C1 segment of cervical spinal cord (tissue), 14 donors: ENCODE results near the gene AIFM3.
"Not testable (repeated sequence)": the region's sequence is repeated elsewhere in the genome, so short reads cannot be mapped to it uniquely, and the experiment has no call there.

Source experiments
- DNase-seq, 14 donors: peaks; one replicate each; lab custom pipeline; 2025; lab: John Stamatoyannopoulos, UW

The AIFM3 gene

DNA sequence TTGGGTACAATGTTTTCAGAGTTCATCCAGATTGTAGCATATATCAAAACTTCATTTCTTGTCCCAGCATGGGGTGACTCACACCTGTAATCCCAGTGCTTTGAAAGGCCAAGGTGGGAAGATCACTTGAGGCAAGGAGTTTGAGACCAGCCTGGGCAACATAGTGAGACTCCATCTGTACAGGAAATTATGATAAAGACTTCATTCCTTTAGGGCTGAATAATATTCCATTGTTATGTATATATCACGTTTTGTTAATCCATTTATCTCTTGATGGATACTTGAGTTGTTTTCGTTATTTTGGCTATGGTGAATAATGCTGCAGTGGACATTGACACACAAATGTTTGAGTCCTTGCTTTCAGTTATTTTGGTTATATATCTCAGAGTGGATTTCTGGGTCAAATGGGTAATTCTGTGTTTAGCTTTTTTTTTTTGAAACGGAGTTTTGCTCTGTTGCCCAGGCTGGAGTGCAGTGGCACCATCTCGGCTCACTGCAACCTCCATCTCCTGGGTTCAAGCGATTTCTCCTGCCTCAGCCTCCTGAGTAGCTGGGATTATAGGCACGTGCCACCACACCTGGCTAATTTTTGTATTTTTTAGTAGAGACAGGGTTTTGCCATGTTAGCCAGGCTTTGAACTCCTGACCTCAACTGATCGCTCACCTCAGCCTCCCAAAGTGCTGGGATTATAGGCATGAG, 24.7 kb upstream of the AIFM3 start:
- DNase-seq, result not testable (repeated sequence)

- DNase-seq, result no peak
These were observed 23.7 kb upstream of the AIFM3 start for GRCh38 chr22:20943104-20943933.

DNA sequence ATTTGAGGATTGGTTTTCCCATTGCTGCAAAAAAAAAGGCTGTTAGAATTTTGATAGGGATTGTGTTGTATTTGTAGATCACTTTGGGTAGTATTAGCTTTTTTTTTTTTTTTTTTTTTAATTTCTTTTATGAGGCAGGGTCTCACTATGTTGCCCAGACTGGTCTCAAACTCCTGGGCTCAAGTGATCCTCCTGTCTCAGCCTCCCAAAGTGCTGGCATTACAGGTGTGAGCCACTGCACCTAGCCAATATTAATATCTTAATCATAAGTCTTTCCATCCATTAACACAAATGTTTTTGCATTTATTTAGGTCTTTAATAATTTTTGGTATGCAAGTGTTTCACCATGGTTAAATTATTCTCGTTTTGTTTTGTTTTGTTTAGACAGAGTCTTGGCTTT, 23.0 kb upstream of the AIFM3 start:
- no peak for DNase-seq

GRCh38 chr22:20945578-20945934, 21.5 kb upstream of the AIFM3 start:
- DNase-seq, result no peak

DNA sequence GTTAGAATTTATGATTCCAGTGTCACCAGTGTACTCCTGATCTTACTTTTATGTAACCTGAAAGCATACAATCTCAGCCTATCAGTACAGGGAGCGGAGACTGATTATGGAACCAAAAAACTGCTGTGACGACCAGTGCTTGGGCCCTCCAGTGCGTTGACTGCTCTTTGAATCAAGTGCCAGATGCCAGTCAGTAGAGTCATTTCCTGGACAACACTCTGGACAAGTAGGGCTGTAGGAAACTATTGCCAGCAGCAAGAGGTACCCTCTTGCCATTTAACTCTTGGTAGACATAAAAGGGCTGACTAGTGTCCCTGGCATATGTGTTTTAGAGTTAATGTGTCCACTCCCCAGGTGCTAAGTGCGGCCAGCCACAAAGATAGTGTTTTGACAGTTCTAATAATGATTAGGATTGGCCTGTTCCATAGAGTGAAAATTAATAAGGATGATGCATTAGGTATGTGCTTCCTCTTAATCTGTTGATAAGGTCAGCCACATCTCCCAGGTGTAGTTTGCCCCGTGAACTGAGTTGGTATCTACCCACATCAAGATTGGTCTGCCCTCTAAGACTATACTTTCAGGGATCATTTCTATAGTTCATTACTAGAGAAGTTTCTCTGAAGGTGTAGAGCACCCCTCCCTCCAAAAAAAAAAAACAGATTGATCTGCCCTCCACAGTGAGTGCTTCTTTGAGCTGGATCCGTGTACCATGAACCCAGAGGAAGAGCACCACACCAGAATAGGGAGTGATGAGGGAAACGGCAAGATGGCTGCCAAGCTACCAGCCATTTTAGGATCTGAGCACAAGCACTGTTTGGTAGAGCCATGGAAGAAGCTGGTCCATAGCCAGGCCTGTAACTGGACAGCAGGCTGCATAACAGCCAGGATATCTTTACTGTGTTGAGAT, 20.7 kb upstream of the AIFM3 start:
- DNase-seq, result no peak

GRCh38 chr22:20946991-20947390, 20.1 kb upstream of the AIFM3 start:
- DNase-seq, result no peak

DNA sequence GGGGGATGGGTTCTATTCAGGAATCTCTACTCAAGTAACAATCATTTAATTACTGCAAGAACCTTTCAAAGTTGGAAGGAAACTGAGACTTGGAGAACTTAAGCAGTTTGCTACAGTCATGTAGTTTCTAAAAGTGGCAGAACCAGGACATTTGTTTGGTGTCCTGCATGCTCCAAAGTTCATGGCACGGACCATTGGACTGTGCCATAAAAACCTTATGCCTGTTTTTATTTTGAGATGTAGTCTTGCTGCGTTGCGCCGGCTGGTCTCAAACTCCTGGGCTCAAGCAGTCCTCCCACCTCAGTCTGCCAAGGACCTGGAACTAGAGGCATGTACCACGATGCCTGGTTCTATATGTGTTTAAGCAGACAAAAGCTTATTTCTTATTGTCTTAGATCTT, 18.6 kb upstream of the AIFM3 start:
- DNase-seq, result peak in 1 of 14 donors; percentile 25

DNA sequence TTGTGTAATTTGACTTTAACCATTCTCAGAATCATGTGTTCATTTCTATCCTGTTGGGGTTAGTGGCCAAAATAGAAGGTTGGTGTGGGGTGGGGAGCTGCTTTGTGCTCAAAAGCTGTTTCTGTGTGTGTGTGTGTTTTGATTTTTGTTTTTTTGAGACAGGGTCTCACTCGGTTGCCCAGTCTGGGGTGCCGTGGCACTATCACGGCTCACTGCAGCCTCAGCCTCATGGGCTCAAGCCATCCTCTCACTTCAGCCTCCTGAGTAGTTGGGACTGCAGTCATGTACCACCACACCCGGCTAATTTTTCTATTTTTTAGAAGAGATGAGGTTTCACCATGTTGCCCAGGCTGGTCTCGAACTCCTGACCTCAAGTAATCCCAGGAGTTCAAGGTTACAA, 18.1 kb upstream of the AIFM3 start:
- DNase-seq, result no peak

GRCh38 chr22:20949698-20950183, 17.3 kb upstream of the AIFM3 start:
- DNase-seq, result no peak

DNA sequence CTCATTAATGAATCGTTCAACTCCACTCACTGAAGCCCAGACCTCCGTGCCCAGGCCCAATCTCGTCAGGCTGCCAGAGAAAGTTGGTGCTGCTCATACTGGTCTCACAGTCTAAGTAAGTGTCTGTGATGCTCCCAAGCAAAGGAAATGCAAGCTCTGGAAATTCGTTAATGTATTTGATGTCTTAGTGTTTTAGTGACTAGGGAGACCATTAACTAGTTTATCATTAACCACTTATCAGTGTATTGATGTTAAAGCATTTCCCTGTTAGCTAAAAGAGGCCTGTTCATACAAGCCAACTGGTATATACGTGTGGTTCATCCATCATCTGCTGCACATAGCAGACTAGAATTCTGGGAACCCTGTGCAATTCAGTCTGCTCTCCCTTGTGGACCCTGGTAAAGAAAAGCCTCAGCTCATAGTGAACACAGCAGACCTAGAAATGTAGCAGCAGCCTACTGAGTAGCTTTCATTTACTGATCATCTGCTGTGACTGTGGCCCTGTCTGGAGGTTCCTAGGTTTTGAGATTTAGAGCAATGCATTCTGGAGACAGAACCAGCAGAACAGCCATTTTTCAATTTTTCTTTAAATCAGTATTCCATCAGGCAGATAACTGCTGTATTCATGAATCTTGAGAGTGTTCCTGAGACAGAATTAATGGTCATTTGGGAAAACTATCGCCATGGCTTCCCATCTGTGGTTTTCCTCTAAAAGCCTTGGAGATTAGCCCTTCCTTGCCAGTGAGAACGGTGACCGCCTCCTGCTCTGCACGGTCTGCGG, 15.7 kb upstream of the AIFM3 start:
- DNase-seq, result peak in 1 of 14 donors; percentile 10

DNA sequence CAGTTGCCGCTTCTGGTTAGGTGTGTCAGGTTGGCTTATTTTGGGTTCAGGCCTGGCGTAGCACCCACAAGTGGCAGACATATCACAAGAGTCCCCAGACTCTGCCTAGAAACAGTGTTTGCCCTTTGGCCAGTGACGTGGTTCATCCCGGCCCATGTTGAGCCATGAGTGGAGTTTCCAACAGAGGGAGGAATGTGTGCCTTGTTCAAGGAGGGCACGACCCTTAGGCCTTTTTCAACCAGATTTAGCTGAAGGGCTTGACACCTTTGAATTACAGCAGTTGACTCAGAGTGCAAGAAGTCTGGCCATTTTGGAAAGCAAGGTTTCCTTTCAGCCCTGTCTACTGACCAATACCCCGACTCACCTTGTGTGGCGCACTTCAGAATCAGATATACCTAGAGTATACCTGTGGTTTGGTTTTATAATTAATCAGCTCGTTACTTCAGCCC, 15.1 kb upstream of the AIFM3 start:
- DNase-seq, result no peak

DNA sequence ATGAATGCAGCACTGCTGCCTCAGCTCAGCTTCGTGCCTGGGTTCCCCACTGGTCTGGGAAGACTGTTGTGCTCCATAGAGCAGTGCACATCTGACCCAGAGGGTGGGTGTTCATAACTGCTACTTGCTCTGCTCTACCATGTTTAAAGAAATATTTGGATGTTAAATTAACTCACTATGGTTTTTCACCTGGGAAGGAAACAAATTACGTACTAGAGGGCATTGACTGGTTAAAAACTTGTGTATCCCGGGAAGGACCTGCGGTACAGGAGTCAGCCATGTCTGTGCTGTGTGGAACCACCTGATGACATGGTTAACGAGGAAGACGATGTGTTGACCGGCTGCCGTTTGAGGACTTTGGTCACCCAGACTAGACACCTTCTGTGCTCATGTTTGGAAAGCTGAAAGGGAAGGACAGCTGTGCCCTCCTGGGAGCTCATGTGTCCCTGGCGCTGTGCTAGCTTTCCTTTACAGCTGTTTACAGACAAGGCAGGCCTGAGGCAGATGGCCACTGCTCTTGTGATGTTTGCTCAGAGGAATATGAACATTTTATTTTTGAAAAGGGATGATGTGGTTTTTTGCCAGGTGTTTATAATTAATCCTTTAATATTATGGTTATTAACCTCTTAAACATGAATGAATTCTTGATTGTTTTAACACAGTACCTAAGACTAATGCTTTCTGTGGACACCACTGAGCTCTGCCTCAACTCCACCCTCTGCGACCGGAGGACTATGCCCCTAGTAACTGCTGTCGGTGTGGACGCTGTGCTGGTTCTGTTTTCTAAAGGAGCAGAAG, 14.3 kb upstream of the AIFM3 start:
- no peak for DNase-seq

GRCh38 chr22:20953342-20953608, 13.8 kb upstream of the AIFM3 start:
- no peak for DNase-seq

- DNase-seq, result no peak
These were observed 13.2 kb upstream of the AIFM3 start for GRCh38 chr22:20953668-20954500.

- DNase-seq, result no peak
These were observed 11.5 kb upstream of the AIFM3 start for GRCh38 chr22:20955548-20955947.

DNA sequence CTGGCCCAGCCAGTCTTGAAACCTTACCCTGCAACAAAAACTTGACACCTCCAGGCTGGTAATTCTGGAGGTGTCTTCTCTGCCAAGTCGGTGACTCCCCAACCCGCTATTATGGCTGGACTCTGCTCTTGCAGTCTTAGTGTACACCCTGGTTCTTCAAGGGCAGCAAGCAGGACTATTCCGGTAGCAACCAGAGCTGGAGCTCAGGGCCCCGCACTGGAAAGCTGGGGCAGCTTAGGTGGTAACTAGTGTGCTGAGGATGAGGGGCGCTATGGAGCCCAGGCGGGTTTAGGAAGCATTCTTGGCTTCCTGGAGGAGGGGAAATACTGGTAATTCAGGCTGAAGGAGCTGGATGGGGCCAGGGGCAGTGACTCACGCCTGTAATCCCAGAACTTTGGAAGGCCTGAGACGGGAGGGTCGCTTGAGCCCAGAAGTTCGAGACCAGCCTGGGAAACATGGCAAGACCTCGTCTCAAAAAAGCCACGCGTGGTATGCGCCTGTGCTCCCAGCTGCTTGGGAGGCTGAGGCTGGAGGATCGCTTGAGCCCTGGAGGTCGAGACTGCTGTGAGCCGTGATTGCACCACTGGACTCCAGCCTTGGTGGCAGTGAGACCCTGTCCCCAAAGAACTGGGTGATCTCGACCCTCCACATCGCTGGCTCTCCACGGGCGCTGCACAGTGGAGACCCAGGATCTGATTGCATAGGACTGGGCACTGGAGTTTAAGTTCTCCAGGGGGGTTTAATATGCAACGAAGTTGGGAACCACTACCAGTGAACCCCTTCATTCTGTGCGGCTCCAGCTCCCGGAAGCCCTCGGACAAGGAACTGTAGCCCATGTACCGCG, 10.6 kb upstream of the AIFM3 start:
- DNase-seq, result no peak

DNA sequence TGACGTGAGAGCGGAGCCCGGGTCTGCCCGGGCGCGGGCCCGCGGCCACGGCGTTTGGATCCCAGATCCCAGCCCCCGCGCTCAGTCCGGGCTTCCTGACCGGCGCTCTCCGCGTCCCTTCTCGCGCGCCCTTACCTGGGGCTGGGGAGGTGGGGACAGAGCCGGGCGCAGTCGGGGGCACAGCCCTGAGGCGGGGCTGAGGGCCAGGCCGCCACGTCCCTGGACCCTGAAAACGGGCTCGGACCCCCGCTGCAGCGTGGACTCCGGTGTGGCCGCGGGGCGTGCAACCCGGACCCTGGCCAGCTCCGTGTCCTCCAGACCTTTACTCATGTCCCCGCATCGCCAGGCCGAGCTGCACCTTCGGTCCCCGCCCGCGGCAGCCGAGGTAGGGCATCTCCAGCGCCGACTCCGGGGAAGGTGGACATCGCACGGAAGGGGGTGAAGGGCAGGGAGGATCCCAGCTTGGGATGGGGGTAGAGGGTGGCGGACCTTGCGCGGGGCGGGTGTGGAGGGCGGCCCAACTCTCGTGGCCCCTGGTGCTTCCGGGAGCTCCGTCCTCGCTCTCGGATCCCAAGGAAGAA, 9.9 kb upstream of the AIFM3 start:
- DNase-seq, result peak in 2 of 14 donors; percentile 23 to 38
